ENCODE measurements around the gene COX5A. TPM values are rescaled to one million over a fixed set of nuclear protein-coding genes. Genes with fewer than 3 reads are reported as not detected.
A peak's percentile ranks its signal among the peaks of the same experiment; 100 is the strongest.

Gene COX5A
- total and polyA plus RNA-seq, 2 of the 4 experiments (the other 2 are of a cell fraction) = 39.8 to 141 TPM

DNA sequence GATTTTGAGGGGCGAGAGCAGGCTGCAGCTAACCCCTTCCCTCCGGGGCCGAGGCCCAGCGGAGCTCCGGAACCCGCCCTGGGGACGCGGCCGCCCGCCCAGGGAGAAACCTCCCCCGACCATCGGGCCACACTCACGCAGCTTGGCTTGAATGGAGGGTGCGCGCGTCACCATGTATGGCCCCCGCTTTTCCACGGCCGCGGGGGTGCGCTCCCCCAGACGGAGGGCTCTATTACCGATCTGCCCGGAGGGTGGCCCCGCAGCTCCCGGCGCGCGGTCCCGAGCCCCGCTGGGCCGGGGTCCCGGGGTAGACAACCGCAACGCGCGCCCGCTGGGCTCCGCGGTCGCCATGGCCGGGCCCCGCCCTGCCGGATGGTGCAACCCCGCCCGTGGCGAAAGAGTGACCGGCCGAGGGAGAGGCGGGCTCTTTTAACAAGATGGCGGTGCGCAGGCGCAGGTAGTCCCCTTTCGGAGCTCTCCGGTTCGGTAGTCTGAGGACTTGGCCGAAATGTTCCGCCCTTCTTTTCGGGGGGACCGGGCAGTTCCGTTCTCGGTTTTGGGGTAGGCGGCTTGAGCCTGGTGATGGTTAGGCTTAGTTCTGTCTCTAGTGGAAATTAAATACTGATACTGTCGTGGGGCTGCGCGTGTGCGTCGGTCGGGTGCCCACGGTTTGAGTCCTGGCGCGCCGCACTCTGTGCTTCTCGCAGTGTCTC lies 31.3 kb downstream of the COX5A start, which contains the start of gene FAM219B:
TSS of gene FAM219B (minus strand) at position 402 of the 713 bp plus-strand sequence. CDS start at position 351, 51 bp downstream.
- Histone ChIP-seq H4K5ac (ENCODE audit: low read depth, low read length) (peak within 1 kb of the TSS; percentile 99), H2AK5ac (ENCODE audit: low read depth, low read length) (peak within 1 kb of the TSS; percentile 80; the same call in 1 of the 2 replicates), H3K9me1 (ENCODE audit: insufficient read depth, low read length) (peaks cover 4% of the 10 kb centered on the region), H3K4me1 (ENCODE audit: control insufficient read depth, insufficient read depth, low read length) (peaks cover 11% of the 10 kb centered on the region), H2AK9ac (replicated peaks; ENCODE audit: low read depth, low read length, poor library complexity) (peak within 1 kb of the TSS; percentile 86), H2BK15ac (ENCODE audit: low read depth, low read length) (peak within 1 kb of the TSS; percentile 55; the same call in 1 of the 3 replicates), H2AFZ (replicated peaks; ENCODE audit: low read length, poor library complexity) (peak within 1 kb of the TSS; percentile 97), H3K23ac (ENCODE audit: low read depth, low read length) (peak within 1 kb of the TSS; percentile 95), H4K8ac (ENCODE audit: low read depth in 2 of 2, low read length in 2 of 2) (peak within 1 kb of the TSS; percentile 96 to 100), H4K20me1 (ENCODE audit: insufficient read depth, low read length) (peaks cover 10% of the 10 kb centered on the region), H2BK20ac (ENCODE audit: low read depth, low read length) (0 out of 2 replicates have a peak within 1 kb of the TSS, but pooled peaks have one; percentile 67), H3K79me1 (ENCODE audit: low read depth in 1 of 2, low read length in 2 of 2) (peaks cover 23 to 52% of the 10 kb centered on the region in 2 experiments), H3K9ac (ENCODE audit: low read depth, low read length) (peak within 1 kb of the TSS; percentile 97), H3K14ac (replicated peaks; ENCODE audit: low read depth, low read length) (peak within 1 kb of the TSS; percentile 100), H3K9me3 (ENCODE audit: control insufficient read depth, insufficient read depth, low read length) (no peaks in the 10 kb centered on the region), H2BK5ac (ENCODE audit: low read depth, low read length, poor library complexity, severe bottlenecking) (peak within 1 kb of the TSS; percentile 77), H3K18ac (ENCODE audit: low read depth, low read length) (peak within 1 kb of the TSS; percentile 92), H4K91ac (ENCODE audit: insufficient read depth, low read depth, low read length) (peak within 1 kb of the TSS; percentile 95), H3K56ac (ENCODE audit: extremely low read depth, insufficient read depth, low read length) (peak within 1 kb of the TSS; percentile 89), H3K27ac (ENCODE audit: insufficient read depth, low read length) (peak within 1 kb of the TSS; percentile 90), H3K4ac (ENCODE audit: low read depth, low read length) (peak within 1 kb of the TSS; percentile 100), H3K4me2 (ENCODE audit: low read depth, low read length) (peak within 1 kb of the TSS; percentile 85), H3K4me3 (ENCODE audit: insufficient read depth, low read depth, low read length) (peak within 1 kb of the TSS; percentile 89), H2BK120ac (ENCODE audit: low read depth, low read length) (peak within 1 kb of the TSS; percentile 85), H3K27me3 (ENCODE audit: control insufficient read depth, insufficient read depth, low read length) (no peaks in the 10 kb centered on the region), H3K36me3 (ENCODE audit: control insufficient read depth, insufficient read depth, low read length) (peaks cover 21% of the 10 kb centered on the region)
- CTCF ChIA-PET = interaction anchor here (0.6 kb wide), 1 partner anchor 104 kb away, joined by 4 read pairs; no protein-coding TSS in a partner anchor
- peak; percentile 83 for DNase-seq
- POLR2A ChIA-PET (ENCODE audit: unreplicated experiment) = interaction anchor here (0.6 kb wide), 2 partner anchors 10 to 55 kb away, joined by 3 to 4 read pairs; no protein-coding TSS in a partner anchor
- ATAC-seq (ENCODE audit: low read depth) = peak; percentile 93
- in situ Hi-C loops (cut with MboI; ENCODE audit: low sequenced_read_pairs) = no loop called here
- 4% methylated on average over 26 of the region's 74 CpGs; no CpG with 5 or more reads in 1 of the 2 experiments for WGBS, 2 experiments (ENCODE audit: extremely low coverage in 2 of 2, insufficient read length in 1 of 2)
- dilution Hi-C loops (cut with HindIII; ENCODE audit: low sequenced_read_pairs, unreplicated experiment) = no loop called here
- intact Hi-C loops (cut with micrococcal nuclease) = loop anchor here (5.0 kb wide), 1 partner anchor 64 kb away; the partner anchor contains the start of gene ULK3
- BruUV-seq (replicated peaks) = no TSS peak
- TF ChIP-seq NFE2L2 (IDR thresholded peaks at IDR 0.05; ENCODE audit: low read depth, low read length) (no peak), POLR2A (IDR thresholded peaks at IDR 0.05; ENCODE audit: low read depth, low read length) (peak; percentile 92), RAD21 (IDR thresholded peaks at IDR 0.05; ENCODE audit: low read length) (no peak), BHLHE40 (IDR thresholded peaks at IDR 0.05; ENCODE audit: low read depth, low read length) (no peak), CHD1 (IDR thresholded peaks at IDR 0.05; ENCODE audit: low read depth, low read length) (no peak), MAZ (IDR thresholded peaks at IDR 0.05; ENCODE audit: borderline replicate concordance, low read depth, low read length) (peak; percentile 91; the same call in 1 of the 2 replicates), RFX5 (IDR thresholded peaks at IDR 0.05; ENCODE audit: low read depth, low read length) (no peak), MXI1 (IDR thresholded peaks at IDR 0.05; ENCODE audit: borderline replicate concordance, low read depth, low read length) (no peak), MAFK (IDR thresholded peaks at IDR 0.05; ENCODE audit: low read depth, low read length) (no peak), SMC3 (IDR thresholded peaks at IDR 0.05; ENCODE audit: low read depth, low read length) (no peak), FOS (IDR thresholded peaks at IDR 0.05; ENCODE audit: low read depth, low read length) (no peak), RCOR1 (IDR thresholded peaks at IDR 0.05; ENCODE audit: insufficient replicate concordance, low read length) (no peak), CEBPB (IDR thresholded peaks at IDR 0.05; ENCODE audit: low read depth, low read length) (peak; percentile 97)
- TF ChIP-seq, protein P1, sequence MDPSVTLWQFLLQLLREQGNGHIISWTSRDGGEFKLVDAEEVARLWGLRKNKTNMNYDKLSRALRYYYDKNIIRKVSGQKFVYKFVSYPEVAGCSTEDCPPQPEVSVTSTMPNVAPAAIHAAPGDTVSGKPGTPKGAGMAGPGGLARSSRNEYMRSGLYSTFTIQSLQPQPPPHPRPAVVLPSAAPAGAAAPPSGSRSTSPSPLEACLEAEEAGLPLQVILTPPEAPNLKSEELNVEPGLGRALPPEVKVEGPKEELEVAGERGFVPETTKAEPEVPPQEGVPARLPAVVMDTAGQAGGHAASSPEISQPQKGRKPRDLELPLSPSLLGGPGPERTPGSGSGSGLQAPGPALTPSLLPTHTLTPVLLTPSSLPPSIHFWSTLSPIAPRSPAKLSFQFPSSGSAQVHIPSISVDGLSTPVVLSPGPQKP (IDR thresholded peaks at IDR 0.05; ENCODE audit: borderline replicate concordance, low read depth, low read length) = no peak
- TF ChIP-seq, protein P2, sequence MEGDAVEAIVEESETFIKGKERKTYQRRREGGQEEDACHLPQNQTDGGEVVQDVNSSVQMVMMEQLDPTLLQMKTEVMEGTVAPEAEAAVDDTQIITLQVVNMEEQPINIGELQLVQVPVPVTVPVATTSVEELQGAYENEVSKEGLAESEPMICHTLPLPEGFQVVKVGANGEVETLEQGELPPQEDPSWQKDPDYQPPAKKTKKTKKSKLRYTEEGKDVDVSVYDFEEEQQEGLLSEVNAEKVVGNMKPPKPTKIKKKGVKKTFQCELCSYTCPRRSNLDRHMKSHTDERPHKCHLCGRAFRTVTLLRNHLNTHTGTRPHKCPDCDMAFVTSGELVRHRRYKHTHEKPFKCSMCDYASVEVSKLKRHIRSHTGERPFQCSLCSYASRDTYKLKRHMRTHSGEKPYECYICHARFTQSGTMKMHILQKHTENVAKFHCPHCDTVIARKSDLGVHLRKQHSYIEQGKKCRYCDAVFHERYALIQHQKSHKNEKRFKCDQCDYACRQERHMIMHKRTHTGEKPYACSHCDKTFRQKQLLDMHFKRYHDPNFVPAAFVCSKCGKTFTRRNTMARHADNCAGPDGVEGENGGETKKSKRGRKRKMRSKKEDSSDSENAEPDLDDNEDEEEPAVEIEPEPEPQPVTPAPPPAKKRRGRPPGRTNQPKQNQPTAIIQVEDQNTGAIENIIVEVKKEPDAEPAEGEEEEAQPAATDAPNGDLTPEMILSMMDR (conservative IDR thresholded peaks at IDR 0.05; ENCODE audit: low read depth, low read length) = no peak
